OCI-LY3 (cell line): ENCODE data around the gene LAMTOR2.
A peak's percentile ranks its signal among the peaks of the same experiment; 100 is the strongest.

Experiments
- H2AFZ ChIP-seq: fragments of 200-600, 300-600 bp; shearing (Covaris generic); 2 replicates; pipeline ENCODE4 v1.6.0; 2014; ENCODE audit warnings: antibody characterized with exemption, low read depth, low read length
- H3K27ac ChIP-seq: fragments of 200-600, 300-600 bp; sonication (generic); 2 replicates; pipeline ENCODE4 v1.5.1; 2014; ENCODE audit warnings: mild to moderate bottlenecking, low read length, moderate library complexity, mixed read lengths
- H3K27me3 ChIP-seq: fragments of 200-600, 300-600 bp; sonication (generic); 2 replicates; pipeline ENCODE4 v1.6.1; 2014; ENCODE audit warnings: low read depth, low read length, mixed read lengths
- H3K36me3 ChIP-seq: fragments of 200-600, 300-600 bp; sonication (generic); replicated peaks from 2 replicates; pipeline ENCODE3; 2014; ENCODE audit warnings: low read depth, low read length, mixed read lengths
- H3K4me1 ChIP-seq: fragments of 300-600, 200-600 bp; sonication (generic); 2 replicates; pipeline ENCODE4 v1.6.1; 2014; ENCODE audit warnings: low read length, mixed read lengths
- H3K4me2 ChIP-seq: fragments of 200-600, 300-600 bp; sonication (generic); 2 replicates; pipeline ENCODE4 v1.6.1; 2014; ENCODE audit warnings: low read length, mixed read lengths
- H3K4me3 ChIP-seq: fragments of 300-600, 200-600 bp; sonication (generic); 2 replicates; pipeline ENCODE4 v1.5.1; 2014; ENCODE audit warnings: antibody characterized with exemption, mild to moderate bottlenecking, low read length, moderate library complexity
- H3K79me2 ChIP-seq: fragments of 300-600, 200-600 bp; shearing (Covaris generic); 2 replicates; pipeline ENCODE4 v1.6.1; 2014; ENCODE audit warnings: mild to moderate bottlenecking, low read length, mixed read lengths
- H3K9ac ChIP-seq: fragments of 300-600, 200-600 bp; shearing (Covaris generic); 2 replicates; pipeline ENCODE4 v1.6.0; 2014; ENCODE audit warnings: mild to moderate bottlenecking, low read length, moderate library complexity
- H3K9me3 ChIP-seq: fragments of 200-600, 300-600 bp; shearing (Covaris generic); 2 replicates; pipeline ENCODE4 v1.6.1; 2014; ENCODE audit warnings: low read length, mixed read lengths; ENCODE audit not compliant: insufficient read depth
- H4K20me1 ChIP-seq: fragments of 200-600, 300-600 bp; sonication (generic); 2 replicates; pipeline ENCODE4 v1.6.1; 2016; ENCODE audit warnings: low read length, mixed read lengths; ENCODE audit not compliant: insufficient read depth
- EZH2phosphoT487 ChIP-seq: fragments of 200-600 bp; shearing (Covaris generic); IDR thresholded peaks from 2 replicates; pipeline ENCODE4 v1.6.1; 2018; ENCODE audit warnings: antibody characterized with exemption, mixed run types, low read depth
- TF ChIP-seq, protein P1 (sequence below): fragments of 200-600, 300-600 bp; sonication (generic); IDR thresholded peaks from 2 replicates; pipeline ENCODE4 v1.5.1; 2014; ENCODE audit warnings: antibody characterized with exemption, low read length, low read depth

The LAMTOR2 gene

DNA sequence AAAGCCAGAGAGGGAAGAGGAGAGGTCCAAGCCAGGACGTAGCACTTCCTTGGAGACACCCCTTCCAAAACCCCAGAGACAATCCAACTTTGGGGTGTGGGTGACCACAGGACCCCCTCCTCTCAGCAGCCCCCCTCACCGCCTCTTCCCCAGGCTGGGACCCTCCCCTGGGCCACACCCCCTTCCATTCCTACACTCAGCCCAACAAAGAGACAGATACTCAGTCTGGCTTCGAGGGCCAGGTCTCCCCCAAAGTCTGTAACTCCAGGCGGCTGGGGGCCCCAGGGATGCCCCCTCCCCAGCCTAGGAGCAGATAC, 26.2 kb downstream of the LAMTOR2 start:
- Histone ChIP-seq H3K4me2 (peak overlapping the region; percentile 41), H2AFZ (no peak overlapping the region), H4K20me1 (no peaks in the 10 kb centered on the region), H3K36me3 (no peaks in the 10 kb centered on the region), H3K9me3 (no peaks in the 10 kb centered on the region), H3K79me2 (no peaks in the 10 kb centered on the region), H3K4me3 (peak overlapping the region; percentile 28; the same call in 1 of the 2 replicates), H3K9ac (no peak overlapping the region), H3K27ac (no peak overlapping the region), H3K4me1 (peaks cover 19% of the 10 kb centered on the region), H3K27me3 (peaks cover 28% of the 10 kb centered on the region)
- no peak for TF ChIP-seq EZH2phosphoT487
- TF ChIP-seq, protein P1, sequence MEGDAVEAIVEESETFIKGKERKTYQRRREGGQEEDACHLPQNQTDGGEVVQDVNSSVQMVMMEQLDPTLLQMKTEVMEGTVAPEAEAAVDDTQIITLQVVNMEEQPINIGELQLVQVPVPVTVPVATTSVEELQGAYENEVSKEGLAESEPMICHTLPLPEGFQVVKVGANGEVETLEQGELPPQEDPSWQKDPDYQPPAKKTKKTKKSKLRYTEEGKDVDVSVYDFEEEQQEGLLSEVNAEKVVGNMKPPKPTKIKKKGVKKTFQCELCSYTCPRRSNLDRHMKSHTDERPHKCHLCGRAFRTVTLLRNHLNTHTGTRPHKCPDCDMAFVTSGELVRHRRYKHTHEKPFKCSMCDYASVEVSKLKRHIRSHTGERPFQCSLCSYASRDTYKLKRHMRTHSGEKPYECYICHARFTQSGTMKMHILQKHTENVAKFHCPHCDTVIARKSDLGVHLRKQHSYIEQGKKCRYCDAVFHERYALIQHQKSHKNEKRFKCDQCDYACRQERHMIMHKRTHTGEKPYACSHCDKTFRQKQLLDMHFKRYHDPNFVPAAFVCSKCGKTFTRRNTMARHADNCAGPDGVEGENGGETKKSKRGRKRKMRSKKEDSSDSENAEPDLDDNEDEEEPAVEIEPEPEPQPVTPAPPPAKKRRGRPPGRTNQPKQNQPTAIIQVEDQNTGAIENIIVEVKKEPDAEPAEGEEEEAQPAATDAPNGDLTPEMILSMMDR, result no peak

DNA sequence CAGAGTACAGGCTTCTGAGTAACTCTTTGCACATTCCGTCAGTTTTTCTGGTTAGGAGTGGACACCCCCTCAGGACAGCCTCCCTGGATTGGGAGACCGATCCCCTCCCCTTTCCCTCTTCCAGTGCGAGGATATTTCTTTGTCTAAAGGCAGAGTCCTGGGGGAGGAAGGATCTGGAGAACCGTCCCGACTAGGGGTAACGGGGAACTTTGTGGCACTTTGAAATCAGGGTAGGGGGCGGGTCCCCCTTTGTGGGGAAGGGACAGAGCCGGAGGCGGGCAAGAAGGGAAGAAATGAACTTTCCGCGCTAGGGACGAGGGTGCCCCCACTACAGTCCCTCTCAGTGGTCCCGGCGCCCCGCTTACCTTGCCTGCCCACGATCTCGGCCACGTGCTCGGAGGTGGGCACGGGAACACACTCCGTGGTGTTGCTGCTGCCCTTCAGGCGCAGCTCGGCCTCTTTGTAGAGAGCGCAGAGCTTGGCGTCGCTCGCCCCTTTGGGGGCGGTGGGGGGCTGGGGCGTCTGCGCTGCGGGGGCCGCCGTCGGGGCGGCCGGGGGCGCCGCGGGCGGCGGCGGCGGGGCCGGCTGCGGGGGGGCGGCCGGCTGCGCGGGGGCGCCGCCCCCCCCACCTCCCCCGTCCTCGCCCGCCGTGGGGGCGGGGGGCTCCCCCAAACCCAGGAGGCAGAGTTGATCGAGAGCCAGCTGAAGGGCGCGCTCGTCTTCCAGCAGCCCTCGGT, 26.8 kb downstream of the LAMTOR2 start:
- Histone ChIP-seq H4K20me1 (no peaks in the 10 kb centered on the region), H3K36me3 (no peaks in the 10 kb centered on the region), H3K9ac (peak overlapping the region; percentile 58)

DNA sequence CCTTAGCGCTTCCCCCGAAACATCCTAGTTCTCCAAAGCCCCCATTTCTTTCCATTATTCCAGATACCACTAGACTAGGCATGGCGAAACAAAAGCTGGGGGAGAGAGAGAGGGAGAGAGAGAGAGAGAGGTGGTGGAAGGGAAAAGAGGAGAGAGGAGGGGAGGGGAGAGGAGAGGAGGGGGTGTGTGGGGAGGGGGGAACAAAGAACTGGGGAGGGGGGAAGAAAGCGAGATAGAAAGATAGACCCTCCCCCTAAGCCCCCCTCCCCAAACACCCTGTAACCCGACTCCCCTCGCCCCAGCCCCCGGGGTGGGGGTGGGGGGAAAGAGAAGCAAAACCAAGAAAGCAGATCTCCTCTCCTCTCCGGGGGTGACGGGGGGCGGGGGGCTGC, 27.3 kb downstream of the LAMTOR2 start:
- Histone ChIP-seq H3K27ac (no peak overlapping the region), H3K9ac (peak overlapping the region; percentile 58), H3K4me2 (peak overlapping the region; percentile 84), H2AFZ (peak overlapping the region; percentile 94; the same call in 1 of the 2 replicates), H3K27me3 (peaks cover 35% of the 10 kb centered on the region), H4K20me1 (no peaks in the 10 kb centered on the region), H3K4me1 (peaks cover 19% of the 10 kb centered on the region), H3K9me3 (no peaks in the 10 kb centered on the region), H3K79me2 (no peaks in the 10 kb centered on the region), H3K4me3 (peak overlapping the region; percentile 81), H3K36me3 (no peaks in the 10 kb centered on the region)
- TF ChIP-seq EZH2phosphoT487, result no peak
- TF ChIP-seq, protein P1, result no peak

More for the DNA sequence above, 26.8 kb downstream of the LAMTOR2 start:
- Histone ChIP-seq H2AFZ (peak overlapping the region; percentile 86; the same call in 1 of the 2 replicates), H3K27me3 (peaks cover 34% of the 10 kb centered on the region), H3K4me1 (peaks cover 19% of the 10 kb centered on the region), H3K27ac (no peak overlapping the region), H3K4me2 (peak overlapping the region; percentile 84), H3K4me3 (peak overlapping the region; percentile 81), H3K9me3 (no peaks in the 10 kb centered on the region), H3K79me2 (no peaks in the 10 kb centered on the region)
- TF ChIP-seq, protein P1, result no peak
- no peak for TF ChIP-seq EZH2phosphoT487

DNA sequence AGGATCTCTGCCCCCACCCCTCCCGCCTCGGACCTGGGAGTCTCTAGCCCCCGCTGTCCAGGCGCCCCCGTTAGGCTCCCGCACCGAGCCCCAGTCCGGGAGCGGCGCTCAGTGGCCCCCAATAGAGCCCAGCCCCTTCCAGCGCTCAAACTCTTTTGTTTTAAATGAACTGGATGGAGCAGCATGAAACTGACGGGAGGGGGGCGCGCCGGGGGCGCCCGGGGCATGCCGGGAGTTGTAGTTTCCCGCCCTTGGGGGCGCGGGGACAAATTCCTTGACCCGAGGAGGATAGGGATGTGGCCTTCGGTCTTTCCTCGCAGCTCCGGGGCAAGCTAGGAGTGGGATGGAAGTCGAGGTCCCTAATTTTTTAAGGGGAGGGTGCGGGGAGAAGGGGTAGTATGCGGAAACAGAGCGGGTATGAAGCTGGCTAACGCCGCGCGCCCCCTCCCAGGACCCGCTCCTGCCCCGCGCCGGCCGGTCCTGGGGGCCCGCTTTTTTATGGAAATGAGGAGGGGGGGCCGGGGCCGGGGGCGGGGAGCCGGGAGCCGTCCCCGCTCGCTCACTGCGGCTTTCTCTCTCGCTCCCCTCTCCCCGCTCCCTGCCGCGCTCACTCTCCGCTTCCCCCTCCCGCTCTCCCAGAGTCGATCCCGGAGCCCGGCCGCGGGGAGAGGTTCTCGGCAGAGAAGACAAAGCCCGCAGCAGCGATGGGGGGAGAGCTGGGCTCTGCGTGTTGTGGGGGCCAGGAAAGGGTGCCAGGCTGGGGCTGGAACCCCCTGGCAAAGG, 27.9 kb downstream of the LAMTOR2 start, which contains the start of gene MEX3A:
Gene MEX3A (minus strand): TSS at position 157 of the 783 bp plus-strand sequence. CDS start 467 bp downstream, outside the sequence.
- peaks cover 19% of the 10 kb centered on the region for H3K4me1 ChIP-seq
- H2AFZ ChIP-seq, result peak within 1 kb of the TSS; percentile 94
- no peak within 1 kb of the TSS for H3K27ac ChIP-seq
- H4K20me1 ChIP-seq, result no peaks in the 10 kb centered on the region
- H3K79me2 ChIP-seq, result no peaks in the 10 kb centered on the region
- no peaks in the 10 kb centered on the region for H3K36me3 ChIP-seq
- peak within 1 kb of the TSS; percentile 84 for H3K4me2 ChIP-seq
- H3K4me3 ChIP-seq, result peak within 1 kb of the TSS; percentile 81
- peak within 1 kb of the TSS; percentile 58 for H3K9ac ChIP-seq
- H3K27me3 ChIP-seq, result peaks cover 35% of the 10 kb centered on the region
- TF ChIP-seq, protein P1, result no peak
- TF ChIP-seq EZH2phosphoT487, result no peak
- H3K9me3 ChIP-seq, result no peaks in the 10 kb centered on the region
